Measurements from ENCODE around the gene STUM. TPM values are rescaled to one million over a fixed set of nuclear protein-coding genes. Genes with fewer than 3 reads are reported as not detected.

The STUM gene
- total RNA-seq, 1 donor from 2014 or later: not detected

GRCh38 chr1:226619031-226619430 is 70.5 kb downstream of the STUM start:
- H3K27me3 Mint-ChIP-seq (ENCODE audit: insufficient read depth, low read depth): peaks cover 7% of the 10 kb centered on the region
- TF ChIP-seq CTCF (IDR thresholded peaks at IDR 0.05): no peak
- no peak for TF ChIP-seq EZH2phosphoT487 (IDR thresholded peaks at IDR 0.05)
- no peak for TF ChIP-seq EZH2 (IDR thresholded peaks at IDR 0.05)
- H3F3A ChIP-seq (ENCODE audit: low read depth): no peaks in the 10 kb centered on the region
- no peak overlapping the region for H3K27ac Mint-ChIP-seq
- H2AFZ ChIP-seq (replicated peaks): no peak overlapping the region
- no peaks in the 10 kb centered on the region for H3K36me3 Mint-ChIP-seq
- no peaks in the 10 kb centered on the region for H3K9me3 ChIP-seq (ENCODE audit: low read depth)
- H4K20me1 ChIP-seq (ENCODE audit: low read depth): no peaks in the 10 kb centered on the region
- H3K4me3 Mint-ChIP-seq: no peak overlapping the region
- peaks cover 18% of the 10 kb centered on the region for H3K9me3 Mint-ChIP-seq
- H3K4me2 ChIP-seq: no peak overlapping the region
- no peaks in the 10 kb centered on the region for H3K4me1 ChIP-seq
- no peak overlapping the region for H3K9ac ChIP-seq
- DNase-seq (ENCODE audit: low spot score): no peak
- H3K27ac ChIP-seq: no peak overlapping the region
- no peaks in the 10 kb centered on the region for H3K4me1 Mint-ChIP-seq
- H3K36me3 ChIP-seq: no peaks in the 10 kb centered on the region
- no peaks in the 10 kb centered on the region for H3K27me3 ChIP-seq
- no peak overlapping the region for H3K4me3 ChIP-seq
- no peaks in the 10 kb centered on the region for H3K79me2 ChIP-seq (ENCODE audit: low read depth)

GRCh38 chr1:226622012-226622411 is 73.4 kb downstream of the STUM start:
- Mint-ChIP-seq H3K27ac (no peak overlapping the region), H3K27me3 (ENCODE audit: insufficient read depth, low read depth) (peaks cover 10% of the 10 kb centered on the region), H3K36me3 (no peaks in the 10 kb centered on the region), H3K9me3 (peaks cover 14% of the 10 kb centered on the region), H3K4me1 (no peaks in the 10 kb centered on the region), H3K4me3 (no peak overlapping the region)
- H3K9ac ChIP-seq: no peak overlapping the region
- no peaks in the 10 kb centered on the region for H3K4me1 ChIP-seq
- DNase-seq (ENCODE audit: low spot score): no peak
- no peaks in the 10 kb centered on the region for H3F3A ChIP-seq (ENCODE audit: low read depth)
- TF ChIP-seq CTCF (IDR thresholded peaks at IDR 0.05) (no peak), EZH2phosphoT487 (IDR thresholded peaks at IDR 0.05) (no peak), EZH2 (IDR thresholded peaks at IDR 0.05) (no peak)
- H3K79me2 ChIP-seq (ENCODE audit: low read depth): no peaks in the 10 kb centered on the region
- H3K36me3 ChIP-seq: no peaks in the 10 kb centered on the region
- H4K20me1 ChIP-seq (ENCODE audit: low read depth): no peaks in the 10 kb centered on the region
- no peak overlapping the region for H3K4me2 ChIP-seq
- no peaks in the 10 kb centered on the region for H3K9me3 ChIP-seq (ENCODE audit: low read depth)
- peaks cover 13% of the 10 kb centered on the region for H3K27me3 ChIP-seq
- no peak overlapping the region for H3K27ac ChIP-seq
- H2AFZ ChIP-seq (replicated peaks): no peak overlapping the region
- no peak overlapping the region for H3K4me3 ChIP-seq

GRCh38 chr1:226624526-226624925 is 76.0 kb downstream of the STUM start:
- H3K4me1 ChIP-seq: no peaks in the 10 kb centered on the region
- H3K27ac ChIP-seq: no peak overlapping the region
- H3K9ac ChIP-seq: no peak overlapping the region
- no peak overlapping the region for H2AFZ ChIP-seq (replicated peaks)
- DNase-seq (ENCODE audit: low spot score): no peak
- Mint-ChIP-seq H3K4me3 (no peak overlapping the region), H3K36me3 (no peaks in the 10 kb centered on the region), H3K27ac (no peak overlapping the region), H3K4me1 (peaks cover 11% of the 10 kb centered on the region), H3K9me3 (peaks cover 12% of the 10 kb centered on the region), H3K27me3 (ENCODE audit: insufficient read depth, low read depth) (peaks cover 8% of the 10 kb centered on the region)
- no peak overlapping the region for H3K4me2 ChIP-seq
- H3F3A ChIP-seq (ENCODE audit: low read depth): no peaks in the 10 kb centered on the region
- no peak overlapping the region for H3K4me3 ChIP-seq
- no peak for TF ChIP-seq EZH2phosphoT487 (IDR thresholded peaks at IDR 0.05)
- TF ChIP-seq EZH2 (IDR thresholded peaks at IDR 0.05): no peak
- no peak for TF ChIP-seq CTCF (IDR thresholded peaks at IDR 0.05)
- no peaks in the 10 kb centered on the region for H3K36me3 ChIP-seq
- no peaks in the 10 kb centered on the region for H3K9me3 ChIP-seq (ENCODE audit: low read depth)
- H3K79me2 ChIP-seq (ENCODE audit: low read depth): no peaks in the 10 kb centered on the region
- H4K20me1 ChIP-seq (ENCODE audit: low read depth): no peaks in the 10 kb centered on the region
- peaks cover 18% of the 10 kb centered on the region for H3K27me3 ChIP-seq

Measured in neural progenitor cell (in vitro differentiated cells).